Progenitor cell of endocrine pancreas (in vitro differentiated cells): ENCODE data around the gene DDR2. TPM values are rescaled to one million over a fixed set of nuclear protein-coding genes. Genes with fewer than 3 reads are reported as not detected.

Experiments used
- DNase-seq: peaks from one replicate; pipeline ENCODE4 v3.0.0; 2021; ENCODE audit warnings: low spot score; ENCODE audit not compliant: unreplicated experiment
- H3K27ac Mint-ChIP-seq: 2 replicates; pipeline ENCODE4 v1.8.0; 2021; ENCODE audit warnings: mild to moderate bottlenecking, moderate library complexity, mixed read lengths
- H3K27me3 Mint-ChIP-seq: 2 replicates; pipeline ENCODE4 v1.8.0; 2021; ENCODE audit warnings: mixed read lengths
- H3K36me3 Mint-ChIP-seq: 2 replicates; pipeline ENCODE4 v1.8.0; 2022; ENCODE audit warnings: mixed read lengths; ENCODE audit not compliant: insufficient read depth
- H3K4me1 Mint-ChIP-seq: 2 replicates; pipeline ENCODE4 v1.8.0; 2021; ENCODE audit warnings: low read depth, mixed read lengths
- H3K4me3 Mint-ChIP-seq: 2 replicates; pipeline ENCODE4 v1.8.0; 2021; ENCODE audit warnings: low read depth, mild to moderate bottlenecking, moderate library complexity, mixed read lengths
- H3K9me3 Mint-ChIP-seq: 2 replicates; pipeline ENCODE4 v1.8.0; 2021; ENCODE audit warnings: low read depth, mixed read lengths
- CTCF ChIP-seq: fragments of 200-600 bp; sonication (generic); IDR thresholded peaks from one replicate; pipeline ENCODE4 v1.5.0; 2021; ENCODE audit warnings: antibody characterized with exemption, mild to moderate bottlenecking; ENCODE audit not compliant: unreplicated experiment
- total RNA-seq: library from RNA; stranded (reverse); gene quantifications from 2 replicates; pipeline ENCODE4 v1.2.1, GENCODE V29; 2021

DDR2 gene
- total RNA-seq, 1 donor from 2014 or later = 1.7 TPM

GRCh38 chr1:162677607-162678371 lies 45.5 kb downstream of the DDR2 start:
- no peak for TF ChIP-seq CTCF
- Mint-ChIP-seq H3K4me1 (peaks cover 2% of the 10 kb centered on the region), H3K27ac (no peak overlapping the region)

GRCh38 chr1:162678439-162678838 lies 46.2 kb downstream of the DDR2 start:
- no peak for TF ChIP-seq CTCF
- peaks cover 17% of the 10 kb centered on the region for H3K9me3 Mint-ChIP-seq

More at GRCh38 chr1:162677607-162678371, 45.5 kb downstream of the DDR2 start:
- H3K9me3 Mint-ChIP-seq = peaks cover 13% of the 10 kb centered on the region
- H3K36me3 Mint-ChIP-seq = peaks cover 1% of the 10 kb centered on the region
- no peak overlapping the region for H3K4me3 Mint-ChIP-seq
- no peak for DNase-seq
- no peaks in the 10 kb centered on the region for H3K27me3 Mint-ChIP-seq

GRCh38 chr1:162679298-162679697 lies 47.0 kb downstream of the DDR2 start:
- H3K36me3 Mint-ChIP-seq = peaks cover 1% of the 10 kb centered on the region
- no peak for TF ChIP-seq CTCF
- peaks cover 2% of the 10 kb centered on the region for H3K4me1 Mint-ChIP-seq
- no peak overlapping the region for H3K27ac Mint-ChIP-seq
- no peak for DNase-seq
- H3K9me3 Mint-ChIP-seq = peaks cover 17% of the 10 kb centered on the region
- no peak overlapping the region for H3K4me3 Mint-ChIP-seq
- no peaks in the 10 kb centered on the region for H3K27me3 Mint-ChIP-seq

More at GRCh38 chr1:162678439-162678838, 46.2 kb downstream of the DDR2 start:
- Mint-ChIP-seq H3K4me1 (peaks cover 2% of the 10 kb centered on the region), H3K36me3 (peaks cover 1% of the 10 kb centered on the region), H3K4me3 (no peak overlapping the region), H3K27ac (no peak overlapping the region), H3K27me3 (no peaks in the 10 kb centered on the region)
- DNase-seq = no peak

GRCh38 chr1:162680419-162681121 lies 48.3 kb downstream of the DDR2 start:
- no peak overlapping the region for H3K4me3 Mint-ChIP-seq
- DNase-seq = no peak
- no peaks in the 10 kb centered on the region for H3K27me3 Mint-ChIP-seq
- peaks cover 2% of the 10 kb centered on the region for H3K4me1 Mint-ChIP-seq
- peaks cover 17% of the 10 kb centered on the region for H3K9me3 Mint-ChIP-seq
- H3K36me3 Mint-ChIP-seq = peaks cover 1% of the 10 kb centered on the region
- H3K27ac Mint-ChIP-seq = no peak overlapping the region
- TF ChIP-seq CTCF = no peak

GRCh38 chr1:162681122-162681436 lies 48.8 kb downstream of the DDR2 start:
- H3K36me3 Mint-ChIP-seq = peaks cover 1% of the 10 kb centered on the region
- H3K4me3 Mint-ChIP-seq = no peak overlapping the region
- no peaks in the 10 kb centered on the region for H3K27me3 Mint-ChIP-seq
- no peak for DNase-seq
- H3K9me3 Mint-ChIP-seq = peaks cover 17% of the 10 kb centered on the region
- H3K4me1 Mint-ChIP-seq = peaks cover 2% of the 10 kb centered on the region
- no peak for TF ChIP-seq CTCF
- no peak overlapping the region for H3K27ac Mint-ChIP-seq
